Kidney epithelial cell (primary cell): ENCODE data around the gene CCDC93. TPM values are rescaled to one million over a fixed set of nuclear protein-coding genes. Genes with fewer than 3 reads are reported as not detected.
A peak's percentile ranks its signal among the peaks of the same experiment; 100 is the strongest.

Experiments used
- DNase-seq: peaks from one replicate; pipeline ENCODE4 v3.0.0-alpha.2; 2010; ENCODE audit warnings: low read depth
- H3K27me3 ChIP-seq: 2 replicates; pipeline ENCODE4 v1.6.0; 2011; ENCODE audit warnings: low read length; ENCODE audit not compliant: control insufficient read depth, insufficient read depth
- H3K36me3 ChIP-seq: 2 replicates; pipeline ENCODE4 v1.5.1; 2011; ENCODE audit warnings: low read length; ENCODE audit not compliant: control insufficient read depth, insufficient read depth
- H3K4me3 ChIP-seq: 2 replicates; pipeline ENCODE4 v1.5.1; 2011; ENCODE audit warnings: low read depth, mild to moderate bottlenecking, control low read depth, low read length
- CTCF ChIP-seq: IDR thresholded peaks from 2 replicates; pipeline ENCODE4 v1.5.1; 2011; ENCODE audit warnings: mild to moderate bottlenecking, moderate library complexity, low read length, control low read depth, inconsistent platforms; ENCODE audit not compliant: insufficient read depth, poor library complexity, severe bottlenecking
- total RNA-seq: library from RNA; depleted of rRNA; stranded (reverse); fragments of >200 nt; gene quantifications from 2 replicates; pipeline ENCODE4 v1.2.3, GENCODE V29; 2015

The CCDC93 gene
- total RNA-seq, 1 donor from 2014 or later = 33.6 TPM

DNA sequence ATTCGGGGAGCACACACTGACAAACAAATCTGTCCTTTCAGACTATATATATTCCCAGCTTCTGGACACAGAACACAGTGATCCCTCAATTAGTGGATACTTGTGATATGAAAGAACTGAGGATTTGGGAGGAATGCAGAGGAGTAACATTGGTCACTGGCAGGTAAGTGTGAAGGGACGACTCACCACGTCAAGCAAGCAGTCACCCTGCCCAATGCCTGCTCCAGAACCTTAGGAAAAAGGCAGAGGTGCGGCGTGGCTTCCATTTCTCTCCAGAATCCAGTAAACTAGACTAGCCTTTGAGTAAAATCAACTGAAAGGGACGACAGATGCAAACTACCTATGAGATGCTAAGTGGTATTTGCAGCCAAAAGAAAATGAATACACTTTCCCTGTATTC, 1.1 kb downstream of the CCDC93 start:
- Histone ChIP-seq H3K36me3 (peaks cover 1% of the 10 kb centered on the region), H3K27me3 (no peaks in the 10 kb centered on the region), H3K4me3 (peak overlapping the region; percentile 97)
- DNase-seq = no peak
- TF ChIP-seq CTCF = no peak

GRCh38 chr2:118010473-118010872, 3.4 kb downstream of the CCDC93 start:
- Histone ChIP-seq H3K27me3 (no peaks in the 10 kb centered on the region), H3K36me3 (peaks cover 1% of the 10 kb centered on the region), H3K4me3 (no peak overlapping the region)
- DNase-seq = no peak
- no peak for TF ChIP-seq CTCF

DNA sequence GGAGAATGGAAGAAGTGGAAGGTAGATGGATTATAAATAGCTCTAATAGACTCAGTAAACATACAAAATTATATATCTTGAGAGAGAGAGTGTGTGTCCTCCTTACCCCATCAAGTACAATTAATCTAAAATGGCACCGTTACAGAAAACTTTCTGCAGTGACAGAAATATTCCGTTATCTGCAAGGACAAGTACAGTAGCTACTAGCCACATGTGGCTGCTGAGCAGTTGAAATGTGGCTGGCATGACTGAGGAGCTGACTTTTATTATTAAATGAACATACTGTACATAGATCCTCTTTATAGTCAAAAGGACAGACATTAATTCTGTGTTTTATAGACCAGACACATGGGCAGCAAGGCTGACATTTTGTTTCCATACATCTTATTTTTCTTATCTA, 7.0 kb downstream of the CCDC93 start:
- Histone ChIP-seq H3K27me3 (no peaks in the 10 kb centered on the region), H3K4me3 (no peak overlapping the region), H3K36me3 (peaks cover 1% of the 10 kb centered on the region)
- no peak for DNase-seq
- no peak for TF ChIP-seq CTCF

- TF ChIP-seq CTCF = no peak
- no peak overlapping the region for H3K4me3 ChIP-seq
- peaks cover 1% of the 10 kb centered on the region for H3K36me3 ChIP-seq
- DNase-seq = no peak
- no peaks in the 10 kb centered on the region for H3K27me3 ChIP-seq
Observed at GRCh38 chr2:118006326-118006725, 7.5 kb downstream of the CCDC93 start.

DNA sequence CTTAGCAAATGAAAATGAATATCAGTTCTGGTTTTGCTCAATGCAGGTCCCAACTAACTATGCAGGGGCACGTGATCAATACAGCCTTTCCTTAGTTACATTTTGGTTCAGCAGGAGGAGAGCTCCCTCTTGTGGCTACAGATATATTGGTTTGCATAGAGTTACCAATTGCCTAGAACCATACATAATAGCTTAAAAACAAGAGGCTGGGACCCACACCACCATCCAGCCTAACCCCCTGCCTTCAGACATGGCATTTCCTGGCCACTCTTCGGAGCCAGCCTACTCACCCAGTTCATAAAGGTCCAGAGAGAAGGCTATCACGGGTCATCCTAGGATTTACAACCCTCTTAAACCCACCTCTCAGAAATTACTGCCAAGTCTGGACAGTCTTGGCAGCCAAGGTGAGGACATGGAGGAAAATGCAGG, 10.5 kb downstream of the CCDC93 start:
- Histone ChIP-seq H3K36me3 (no peaks in the 10 kb centered on the region), H3K4me3 (no peak overlapping the region), H3K27me3 (no peaks in the 10 kb centered on the region)
- TF ChIP-seq CTCF = peak; percentile 78
- DNase-seq = no peak

DNA sequence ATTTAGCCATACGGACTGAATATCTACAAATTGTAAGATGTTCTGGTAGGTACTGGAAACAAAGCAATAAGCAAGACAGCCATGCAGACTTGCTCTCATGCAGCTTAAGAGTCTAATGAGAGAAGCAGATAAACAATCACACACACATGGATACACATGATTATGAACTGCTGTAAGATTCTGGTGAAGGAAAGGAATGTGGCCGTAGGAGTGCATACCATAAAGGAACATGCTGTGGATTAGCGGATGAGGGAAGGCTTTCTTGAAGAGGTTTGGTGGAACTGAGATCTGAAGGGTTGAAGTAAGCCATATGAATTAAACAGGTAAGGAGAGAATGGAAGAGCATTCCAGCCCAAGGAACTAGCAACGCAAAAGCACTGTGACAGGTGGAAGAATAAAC, 13.8 kb downstream of the CCDC93 start:
- no peak overlapping the region for H3K4me3 ChIP-seq
- TF ChIP-seq CTCF = no peak
- H3K36me3 ChIP-seq = peaks cover under 1% of the 10 kb centered on the region
- H3K27me3 ChIP-seq = no peaks in the 10 kb centered on the region
- DNase-seq = no peak
